DND-41 (cell line): Measurements from ENCODE around the gene PITPNM3.

Source experiments
- ATAC-seq: fragments of 200-7000 bp; cut with Tn5 transposase; 3 replicates; pipeline ENCODE4 v1.9.1; 2021; ENCODE audit warnings: low read depth; ENCODE audit not compliant: insufficient read depth
- DNase-seq: peaks from one replicate; pipeline ENCODE4 v3.0.0-alpha.2; 2020
- H2AFZ ChIP-seq: 2 replicates; pipeline ENCODE4 v1.6.0; 2012; ENCODE audit warnings: low read depth, low read length
- H3K27ac ChIP-seq: 2 replicates; pipeline ENCODE4 v1.5.1; 2012; ENCODE audit warnings: low read length, inconsistent platforms
- H3K27me3 ChIP-seq: fragments of 200-600 bp; sonication (generic); 2 replicates; pipeline ENCODE4 v1.6.0; 2012; ENCODE audit warnings: low read length, mild to moderate bottlenecking, inconsistent platforms; ENCODE audit not compliant: insufficient read depth, poor library complexity
- H3K36me3 ChIP-seq: 2 replicates; pipeline ENCODE4 v1.5.1; 2012; ENCODE audit warnings: low read length, inconsistent platforms; ENCODE audit not compliant: insufficient read depth
- H3K4me1 ChIP-seq: 2 replicates; pipeline ENCODE4 v1.5.1; 2012; ENCODE audit warnings: mild to moderate bottlenecking, low read length; ENCODE audit not compliant: insufficient read depth
- H3K4me2 ChIP-seq: 2 replicates; pipeline ENCODE4 v1.6.0; 2012; ENCODE audit warnings: mild to moderate bottlenecking, moderate library complexity, low read length, inconsistent platforms; ENCODE audit not compliant: insufficient read depth
- H3K4me3 ChIP-seq, 2 experiments: fragments of 200-600 bp in 1 of 2; shearing (Covaris generic) in 1 of 2; 2 replicates each; pipeline ENCODE4 v1.5.1; 2012 to 2016; ENCODE audit warnings: inconsistent platforms in 2 of 2, low read length in 2 of 2, mild to moderate bottlenecking in 2 of 2, low read depth in 1 of 2, moderate library complexity in 1 of 2
- H3K79me2 ChIP-seq: 2 replicates; pipeline ENCODE4 v1.6.0; 2012; ENCODE audit warnings: low read length, inconsistent platforms; ENCODE audit not compliant: insufficient read depth
- H3K9ac ChIP-seq: 2 replicates; pipeline ENCODE4 v1.6.0; 2012; ENCODE audit warnings: low read depth, mild to moderate bottlenecking, inconsistent platforms, low read length, moderate library complexity
- H3K9me3 ChIP-seq: 2 replicates; pipeline ENCODE4 v1.5.1; 2012; ENCODE audit warnings: low read length, moderate library complexity, mild to moderate bottlenecking, inconsistent platforms; ENCODE audit not compliant: insufficient read depth, severe bottlenecking
- H4K20me1 ChIP-seq: 2 replicates; pipeline ENCODE4 v1.6.0; 2012; ENCODE audit warnings: low read length; ENCODE audit not compliant: insufficient read depth
- CTCF ChIP-seq: IDR thresholded peaks from 2 replicates; pipeline ENCODE4 v1.5.1; 2012; ENCODE audit warnings: borderline replicate concordance, low read length, moderate library complexity, mild to moderate bottlenecking; ENCODE audit not compliant: poor library complexity, severe bottlenecking; ENCODE audit errors: extremely low read depth
- EZH2 ChIP-seq: IDR thresholded peaks from 3 replicates; pipeline ENCODE4 v1.6.1; 2012; ENCODE audit warnings: borderline replicate concordance, low read depth, mild to moderate bottlenecking, moderate library complexity, low read length, inconsistent platforms; ENCODE audit not compliant: severe bottlenecking

PITPNM3 gene

GRCh38 chr17:6514371-6514770, 42.0 kb downstream of the PITPNM3 start:
- H3K4me2 ChIP-seq = no peak overlapping the region
- no peaks in the 10 kb centered on the region for H3K9me3 ChIP-seq
- H3K27ac ChIP-seq = no peak overlapping the region
- no peak overlapping the region for H3K4me3 ChIP-seq
- H3K79me2 ChIP-seq = no peaks in the 10 kb centered on the region
- DNase-seq (no peak), ATAC-seq (no peak)
- no peaks in the 10 kb centered on the region for H3K4me1 ChIP-seq
- peaks cover 5% of the 10 kb centered on the region; the same call in 1 of the 2 replicates for H4K20me1 ChIP-seq
- no peaks in the 10 kb centered on the region for H3K27me3 ChIP-seq
- TF ChIP-seq CTCF = no peak
- no peak for TF ChIP-seq EZH2
- no peak overlapping the region for H2AFZ ChIP-seq
- H3K36me3 ChIP-seq = no peaks in the 10 kb centered on the region
- H3K9ac ChIP-seq = no peak overlapping the region

GRCh38 chr17:6512552-6512951, 43.8 kb downstream of the PITPNM3 start:
- ATAC-seq (no peak), DNase-seq (no peak)
- Histone ChIP-seq H2AFZ (no peak overlapping the region), H3K4me3 (no peak overlapping the region), H3K27me3 (no peaks in the 10 kb centered on the region), H3K36me3 (no peaks in the 10 kb centered on the region), H4K20me1 (peaks cover 5% of the 10 kb centered on the region; the same call in 1 of the 2 replicates), H3K79me2 (no peaks in the 10 kb centered on the region), H3K4me1 (no peaks in the 10 kb centered on the region), H3K27ac (no peak overlapping the region), H3K9me3 (no peaks in the 10 kb centered on the region), H3K4me2 (no peak overlapping the region), H3K9ac (no peak overlapping the region)
- no peak for TF ChIP-seq CTCF
- TF ChIP-seq EZH2 = no peak

- H3K27ac ChIP-seq = no peak overlapping the region
- no peak for ATAC-seq
Measured at GRCh38 chr17:6510321-6510977, 45.9 kb downstream of the PITPNM3 start.

More at GRCh38 chr17:6510321-6510977, 45.9 kb downstream of the PITPNM3 start:
- no peak overlapping the region for H3K4me3 ChIP-seq
- no peak overlapping the region for H2AFZ ChIP-seq
- H3K4me1 ChIP-seq = no peaks in the 10 kb centered on the region
- no peaks in the 10 kb centered on the region for H3K79me2 ChIP-seq
- H3K27me3 ChIP-seq = no peaks in the 10 kb centered on the region
- peaks cover 5% of the 10 kb centered on the region; the same call in 1 of the 2 replicates for H4K20me1 ChIP-seq
- no peak for DNase-seq
- TF ChIP-seq CTCF (no peak), EZH2 (no peak)
- no peaks in the 10 kb centered on the region for H3K36me3 ChIP-seq
- no peaks in the 10 kb centered on the region for H3K9me3 ChIP-seq
- H3K9ac ChIP-seq = no peak overlapping the region
- H3K4me2 ChIP-seq = no peak overlapping the region
